OCI-M1 (cell line): Measurements from ENCODE around the gene MORN1.

Experiments used
- DNase-seq: peaks from one replicate; lab custom pipeline; 2025; lab: John Stamatoyannopoulos, UW

The MORN1 gene

GRCh38 chr1:2404890-2405511, 13.6 kb upstream of the MORN1 start:
- no peak for DNase-seq

GRCh38 chr1:2404142-2404889, 13.0 kb upstream of the MORN1 start:
- DNase-seq = no peak

- DNase-seq = no peak
Observed at GRCh38 chr1:2403273-2403672, 11.9 kb upstream of the MORN1 start.

GRCh38 chr1:2402420-2402819, 11.1 kb upstream of the MORN1 start:
- no peak for DNase-seq

- no peak for DNase-seq
Observed at GRCh38 chr1:2400950-2401649, 9.7 kb upstream of the MORN1 start.

- DNase-seq = no peak
Observed at GRCh38 chr1:2400576-2400909, 9.2 kb upstream of the MORN1 start.

GRCh38 chr1:2399890-2400575, 8.7 kb upstream of the MORN1 start:
- no peak for DNase-seq

- DNase-seq = no peak
Observed at GRCh38 chr1:2398871-2399270, 7.5 kb upstream of the MORN1 start.

GRCh38 chr1:2397007-2397679, 5.8 kb upstream of the MORN1 start:
- DNase-seq = no peak

GRCh38 chr1:2396476-2396875, 5.1 kb upstream of the MORN1 start:
- DNase-seq = no peak

- DNase-seq = no peak
Observed at GRCh38 chr1:2396059-2396458, 4.7 kb upstream of the MORN1 start.

- no peak for DNase-seq
Observed at GRCh38 chr1:2395245-2395644, 3.9 kb upstream of the MORN1 start.

- no peak for DNase-seq
Observed at GRCh38 chr1:2394761-2395160, 3.4 kb upstream of the MORN1 start.

- DNase-seq = no peak
Observed at GRCh38 chr1:2394220-2394619, 2.9 kb upstream of the MORN1 start.

- no peak for DNase-seq
Observed at GRCh38 chr1:2393471-2393877, 2.1 kb upstream of the MORN1 start.

GRCh38 chr1:2392686-2393085, 1.3 kb upstream of the MORN1 start:
- DNase-seq = no peak

GRCh38 chr1:2391931-2392509, 666 bp upstream of the MORN1 start:
- peak; percentile 25 for DNase-seq

GRCh38 chr1:2389644-2390043, 1.7 kb downstream of the MORN1 start:
- no peak for DNase-seq

GRCh38 chr1:2388004-2388913, 3.1 kb downstream of the MORN1 start:
- DNase-seq = no peak
